Testis (tissue), 3 donors: Measurements from ENCODE around the gene SPOUT1. TPM values are rescaled to one million over a fixed set of nuclear protein-coding genes. Genes with fewer than 3 reads are reported as not detected.
"Not testable (repeated sequence)": the region's sequence is repeated elsewhere in the genome, so short reads cannot be mapped to it uniquely, and the experiment has no call there.

Experiments used
- DNase-seq: peaks from one replicate; pipeline ENCODE4 v3.0.0-alpha.2; 2019
- H3K27ac ChIP-seq, 2 donors: fragments of 200-600 bp; sonication (generic); one replicate each; pipeline ENCODE4 v1.5.1; 2019
- H3K27me3 ChIP-seq: fragments of 200-600 bp; sonication (generic); one replicate; pipeline ENCODE4 v1.5.1; 2019
- H3K36me3 ChIP-seq: fragments of 200-600 bp; sonication (generic); one replicate; pipeline ENCODE4 v1.5.1; 2017; ENCODE audit warnings: low read depth; ENCODE audit errors: missing control alignments
- H3K4me1 ChIP-seq: fragments of 200-600 bp; sonication (generic); one replicate; pipeline ENCODE4 v1.5.1; 2019
- H3K4me3 ChIP-seq, 2 donors: fragments of 200-600 bp; sonication (generic); one replicate each; pipeline ENCODE4 v1.5.1; 2017 to 2019
- H3K9me3 ChIP-seq: fragments of 200-600 bp; sonication (generic); one replicate; pipeline ENCODE4 v1.5.1; 2017
- CTCF ChIP-seq, 3 experiments: fragments of 450-650 bp in 2 of 3; fragments of 200-600 bp in 1 of 3; sonication (generic) in 1 of 3; IDR thresholded peaks; one replicate each; pipeline ENCODE4 v1.5.1; 2016 to 2019; ENCODE audit warnings: antibody characterized with exemption in 3 of 3, mild to moderate bottlenecking in 2 of 3, moderate library complexity in 1 of 3
- POLR2A ChIP-seq: fragments of 450-650 bp; IDR thresholded peaks from one replicate; pipeline ENCODE4 v1.6.1; 2017; ENCODE audit warnings: antibody characterized with exemption, mild to moderate bottlenecking, moderate library complexity
- WGBS, 2 donors: methylation state at CpG; one replicate each; pipeline ENCODE4 v1.1.5; 2018; 5-methylcytosine and 5-hydroxymethylcytosine counted together
- intact Hi-C: fragments of 100-400 bp; cut with DNase I; formaldehyde crosslinking; loops from one replicate; pipeline ENCODE4 v1.15.1; 2023; ENCODE audit warnings: low total_unique reads
- polyA plus RNA-seq: library from polyadenylated mRNA; stranded (reverse); fragments of 350-450 nt; fragmentation: Illumina TruSeq; extraction: RNeasy Lipid Tissue Mini Kit (QIAGEN cat#74804); gene quantifications from one replicate; pipeline ENCODE4 v1.2.3, GENCODE V29; 2014; ENCODE audit warnings: low read depth, low replicate concordance; ENCODE audit not compliant: insufficient read depth
- total RNA-seq, 2 donors: library from RNA; depleted of rRNA; stranded (reverse); fragments of >200 nt; gene quantifications; one replicate each; pipeline ENCODE4 v1.2.3, GENCODE V29; 2016

The SPOUT1 gene
- total and polyA plus RNA-seq, 3 donors from 2014 or later, result 14.4 to 43.2 (median 34.0) TPM

GRCh38 chr9:128782669-128783068 lies 46.9 kb downstream of the SPOUT1 start:
- WGBS, 2 donors, result 88 to 92% methylated on average over 1 of the region's 1 CpG
- no peak for TF ChIP-seq CTCF (IDR thresholded peaks at IDR 0.05)
- TF ChIP-seq POLR2A, result no peak

DNA sequence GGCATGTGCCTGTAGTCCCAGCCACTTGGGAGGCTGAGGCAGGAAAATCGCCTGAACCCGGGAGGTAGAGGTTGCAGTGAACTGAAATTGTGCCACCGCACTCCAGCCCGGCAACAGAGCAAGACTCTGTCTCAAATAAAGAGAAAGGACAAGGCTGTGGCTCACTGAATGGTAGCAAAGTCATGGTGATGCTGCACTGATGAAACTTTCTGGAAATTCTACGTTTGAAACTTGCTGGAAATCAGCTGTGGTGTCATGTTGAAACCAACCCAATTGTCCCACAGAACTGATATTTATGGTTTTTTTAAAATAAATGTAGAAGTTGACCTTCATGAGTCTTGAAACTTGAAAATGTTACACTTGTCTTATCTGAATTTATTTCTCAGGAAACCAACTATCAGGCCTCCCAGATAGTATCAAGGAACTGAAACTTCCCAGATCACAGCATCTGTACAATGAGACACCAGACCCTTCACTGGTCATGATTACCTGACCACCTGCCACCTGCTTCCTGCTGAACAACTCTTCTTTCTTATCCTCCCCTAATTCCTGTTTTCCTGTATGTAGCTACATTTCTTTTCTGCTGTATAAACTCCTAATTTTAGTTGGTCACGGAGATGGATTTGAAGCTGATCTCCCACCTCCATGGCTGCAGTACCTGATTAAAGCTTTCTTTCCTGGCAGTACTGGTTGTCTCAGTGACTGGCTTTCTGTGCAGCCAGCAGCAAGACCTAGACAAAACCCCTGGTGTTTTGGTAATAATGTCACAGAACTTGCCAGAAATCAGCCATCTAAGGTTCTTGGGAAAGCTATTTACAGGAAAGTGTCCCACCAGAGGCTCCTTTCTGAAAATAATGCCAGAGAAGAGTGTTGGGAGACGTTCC lies 48.2 kb downstream of the SPOUT1 start:
- H3K9me3 ChIP-seq, result no peaks in the 10 kb centered on the region
- no peak overlapping the region for H3K27ac ChIP-seq
- intact Hi-C loops, result no loop called here
- no peak for DNase-seq
- peaks cover under 1% of the 10 kb centered on the region for H3K4me1 ChIP-seq
- H3K27me3 ChIP-seq, result no peaks in the 10 kb centered on the region
- H3K36me3 ChIP-seq, result no peaks in the 10 kb centered on the region
- no peak for TF ChIP-seq CTCF (IDR thresholded peaks at IDR 0.05)
- TF ChIP-seq POLR2A, result no peak
- WGBS, 2 donors, result 76 to 82% methylated on average over 7 of the region's 7 CpGs
- no peak overlapping the region for H3K4me3 ChIP-seq

More at GRCh38 chr9:128782669-128783068, 46.9 kb downstream of the SPOUT1 start:
- Histone ChIP-seq H3K27me3 (no peaks in the 10 kb centered on the region), H3K4me3 (no peak overlapping the region), H3K9me3 (no peaks in the 10 kb centered on the region), H3K36me3 (no peaks in the 10 kb centered on the region), H3K27ac (no peak overlapping the region), H3K4me1 (peaks cover 4% of the 10 kb centered on the region)
- intact Hi-C loops, result no loop called here
- no peak for DNase-seq

DNA sequence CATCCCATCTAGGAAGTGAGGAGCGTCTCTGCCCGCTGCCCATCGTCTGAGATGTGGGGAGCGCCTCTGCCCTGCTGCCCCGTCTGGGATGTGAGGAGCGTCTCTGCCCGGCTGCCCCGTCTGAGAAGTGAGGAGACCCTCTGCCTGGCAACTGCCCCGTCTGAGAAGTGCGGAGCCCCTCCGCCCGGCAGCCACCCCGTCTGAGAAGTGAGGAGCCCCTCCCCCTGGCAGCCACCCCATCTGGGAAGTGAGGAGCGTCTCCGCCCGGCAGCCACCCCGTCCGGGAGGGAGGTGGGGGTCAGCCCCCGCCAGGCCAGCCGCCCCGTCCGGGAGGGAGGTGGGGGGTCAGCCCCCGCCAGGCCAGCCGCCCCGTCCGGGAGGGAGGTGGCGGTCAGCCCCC lies 49.5 kb downstream of the SPOUT1 start:
- 68 to 80% methylated on average over 3 to 13 of the region's 27 CpGs for WGBS, 2 donors
- H3K4me1 ChIP-seq, H3K27ac ChIP-seq, intact Hi-C loops, H3K9me3 ChIP-seq, H3K27me3 ChIP-seq, H3K36me3 ChIP-seq, DNase-seq: not testable (repeated sequence)
- peak overlapping the region; percentile 15 to 17 for H3K4me3 ChIP-seq

- TF ChIP-seq CTCF (IDR thresholded peaks at IDR 0.05) (no peak), POLR2A (no peak)
- Histone ChIP-seq H3K36me3 (no peaks in the 10 kb centered on the region), H3K27me3 (no peaks in the 10 kb centered on the region), H3K4me1 (peaks cover 14% of the 10 kb centered on the region), H3K27ac (no peak overlapping the region), H3K9me3 (no peaks in the 10 kb centered on the region), H3K4me3 (no peak overlapping the region)
- WGBS, 2 donors, result 84 to 95% methylated on average over 1 of the region's 1 CpG
- intact Hi-C loops, result no loop called here
- DNase-seq, result no peak
Observed at GRCh38 chr9:128774804-128775203, 54.8 kb downstream of the SPOUT1 start.

DNA sequence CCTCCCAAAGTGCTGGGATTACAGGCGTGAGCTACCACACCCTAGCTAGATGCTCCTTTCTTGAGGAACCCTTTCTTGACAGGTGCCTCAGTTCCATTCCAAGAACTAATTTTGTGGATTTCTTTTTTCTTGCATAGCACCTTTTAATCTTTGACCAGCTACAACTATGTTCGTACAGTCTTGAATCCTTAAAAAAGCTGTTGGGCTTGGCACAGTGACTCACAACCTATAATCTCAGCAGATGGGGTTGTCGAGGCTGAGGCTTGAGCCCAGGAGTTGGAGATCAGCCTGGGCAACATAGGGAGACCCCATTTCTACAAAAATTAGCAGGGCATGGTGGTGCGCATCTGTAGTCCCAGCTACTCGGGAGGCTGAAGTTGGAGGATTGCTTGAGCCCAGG lies 56.5 kb downstream of the SPOUT1 start:
- H3K27ac ChIP-seq, result no peak overlapping the region
- no peak for TF ChIP-seq POLR2A
- TF ChIP-seq CTCF (IDR thresholded peaks at IDR 0.05), result no peak
- 78 to 85% methylated on average over 5 of the region's 5 CpGs for WGBS, 2 donors
- intact Hi-C loops, result no loop called here
- peaks cover 14% of the 10 kb centered on the region for H3K4me1 ChIP-seq
- no peaks in the 10 kb centered on the region for H3K27me3 ChIP-seq
- DNase-seq, result no peak
- H3K36me3 ChIP-seq, result no peaks in the 10 kb centered on the region
- H3K9me3 ChIP-seq, result no peaks in the 10 kb centered on the region
- no peak overlapping the region for H3K4me3 ChIP-seq
